ENCODE results near the gene EFNA5. TPM values are rescaled to one million over a fixed set of nuclear protein-coding genes. Genes with fewer than 3 reads are reported as not detected.

Gene EFNA5
- total RNA-seq, 6 experiments from 2014 or later = 0.26 TPM; not detected in 5

GRCh38 chr5:107368615-107369014 is 302.1 kb downstream of the EFNA5 start:
- H3K27ac Mint-ChIP-seq = no peak overlapping the region
- no peak for DNase-seq
- H3K4me1 Mint-ChIP-seq (ENCODE audit: low read depth) = no peaks in the 10 kb centered on the region
- peaks cover 5% of the 10 kb centered on the region for H3K9me3 Mint-ChIP-seq
- no peak overlapping the region for H3K4me3 Mint-ChIP-seq
- no peaks in the 10 kb centered on the region for H3K36me3 Mint-ChIP-seq (ENCODE audit: low read depth)
- no peaks in the 10 kb centered on the region; the same call in 1 of the 2 replicates for H3K27me3 Mint-ChIP-seq (ENCODE audit: insufficient read depth)
- TF ChIP-seq CTCF (IDR thresholded peaks at IDR 0.05) = no peak

- no peaks in the 10 kb centered on the region for H3K36me3 Mint-ChIP-seq (ENCODE audit: low read depth)
- H3K27ac Mint-ChIP-seq = no peak overlapping the region
- no peak overlapping the region for H3K4me3 Mint-ChIP-seq
- DNase-seq = no peak
- H3K4me1 Mint-ChIP-seq (ENCODE audit: low read depth) = no peaks in the 10 kb centered on the region
- TF ChIP-seq CTCF (IDR thresholded peaks at IDR 0.05) = no peak
- peaks cover 5% of the 10 kb centered on the region for H3K9me3 Mint-ChIP-seq
- no peaks in the 10 kb centered on the region; the same call in 1 of the 2 replicates for H3K27me3 Mint-ChIP-seq (ENCODE audit: insufficient read depth)
These were observed 302.8 kb downstream of the EFNA5 start for GRCh38 chr5:107367939-107368338.

DNA sequence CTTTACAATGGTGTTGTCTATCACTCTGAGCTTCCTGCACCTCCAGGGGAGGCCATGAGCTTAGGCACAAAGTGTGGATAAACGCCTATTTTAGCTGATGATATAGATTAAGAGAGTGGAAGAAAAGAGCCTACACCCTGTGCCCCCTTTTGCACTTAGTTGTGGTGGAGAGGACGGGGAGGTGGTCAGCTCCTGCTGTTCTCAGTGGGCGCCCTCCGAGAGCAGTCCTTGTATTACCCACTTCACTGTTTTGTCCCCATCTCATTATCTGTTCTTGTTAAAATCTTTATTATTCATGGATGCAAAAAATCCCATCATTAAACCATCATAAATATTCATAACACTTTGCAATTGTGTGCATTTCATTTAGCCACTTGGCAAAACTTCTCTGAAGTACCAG is 303.3 kb downstream of the EFNA5 start:
- H3K4me3 Mint-ChIP-seq = no peak overlapping the region
- peaks cover 5% of the 10 kb centered on the region for H3K9me3 Mint-ChIP-seq
- H3K27ac Mint-ChIP-seq = no peak overlapping the region
- DNase-seq = no peak
- H3K4me1 Mint-ChIP-seq (ENCODE audit: low read depth) = no peaks in the 10 kb centered on the region
- no peaks in the 10 kb centered on the region; the same call in 1 of the 2 replicates for H3K27me3 Mint-ChIP-seq (ENCODE audit: insufficient read depth)
- no peak for TF ChIP-seq CTCF (IDR thresholded peaks at IDR 0.05)
- no peaks in the 10 kb centered on the region for H3K36me3 Mint-ChIP-seq (ENCODE audit: low read depth)

GRCh38 chr5:107365320-107366109 is 305.2 kb downstream of the EFNA5 start:
- Mint-ChIP-seq H3K4me3 (no peak overlapping the region), H3K4me1 (ENCODE audit: low read depth) (no peaks in the 10 kb centered on the region), H3K27ac (no peak overlapping the region), H3K36me3 (ENCODE audit: low read depth) (no peaks in the 10 kb centered on the region), H3K9me3 (peaks cover 5% of the 10 kb centered on the region; the same call in 1 of the 2 replicates), H3K27me3 (ENCODE audit: insufficient read depth) (no peaks in the 10 kb centered on the region; the same call in 1 of the 2 replicates)
- DNase-seq = no peak
- TF ChIP-seq CTCF (IDR thresholded peaks at IDR 0.05) = no peak

DNA sequence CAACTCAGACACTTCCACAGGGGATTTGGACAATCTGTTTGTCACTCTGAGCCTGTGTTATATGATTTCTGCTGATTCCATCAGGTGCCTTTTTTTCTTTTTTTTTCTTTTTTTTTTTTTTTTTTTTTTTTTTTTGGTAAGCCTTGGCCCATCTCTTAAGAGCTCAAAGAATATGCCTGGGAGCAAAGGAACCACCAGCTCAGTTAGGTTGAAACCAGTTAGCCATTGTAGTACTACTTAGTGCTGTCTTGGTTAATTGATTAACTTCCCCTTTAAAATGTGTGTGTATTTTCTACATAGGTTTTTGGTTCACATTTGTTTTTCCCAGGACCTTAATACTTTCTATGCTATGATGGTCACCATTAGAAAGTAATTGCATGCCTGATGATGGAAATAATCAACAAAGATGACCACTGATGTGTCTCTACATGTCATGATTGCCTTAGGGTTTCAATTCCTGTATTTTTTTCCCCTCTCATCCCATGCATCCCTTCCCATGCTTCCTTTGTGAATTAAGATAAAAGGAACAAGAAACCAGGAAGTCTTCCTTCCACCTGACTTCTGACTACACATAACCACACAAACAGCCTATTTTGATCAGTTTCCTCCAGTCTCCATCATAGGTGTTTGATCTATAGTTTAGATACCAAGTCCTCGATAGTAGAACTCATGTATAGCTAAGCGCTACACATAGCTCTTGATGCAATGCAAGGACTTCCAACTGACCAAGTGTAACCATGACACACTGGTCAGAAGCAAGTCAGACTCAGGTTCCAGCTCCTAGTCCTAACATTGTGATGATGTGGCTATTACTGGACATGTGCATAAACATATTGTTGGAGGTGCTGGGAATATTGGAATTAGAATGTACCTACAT is 306.1 kb downstream of the EFNA5 start:
- no peak overlapping the region for H3K27ac Mint-ChIP-seq

More for the DNA sequence above, 306.1 kb downstream of the EFNA5 start:
- Mint-ChIP-seq H3K27me3 (ENCODE audit: insufficient read depth) (no peaks in the 10 kb centered on the region; the same call in 1 of the 2 replicates), H3K36me3 (ENCODE audit: low read depth) (no peaks in the 10 kb centered on the region), H3K4me3 (no peak overlapping the region), H3K9me3 (peaks cover 5% of the 10 kb centered on the region; the same call in 1 of the 2 replicates), H3K4me1 (ENCODE audit: low read depth) (no peaks in the 10 kb centered on the region)
- no peak for DNase-seq
- no peak for TF ChIP-seq CTCF (IDR thresholded peaks at IDR 0.05)
